ENCODE data around the gene PROSER3.

The PROSER3 gene

GRCh38 chr19:35757749-35758608, at the start of gene PROSER3:
Gene PROSER3 (plus strand): TSS chr19:35758176. CDS start chr19:35758216, 40 bp downstream.
- DNase-seq: peak; percentile 98

GRCh38 chr19:35708391-35708790, 49.6 kb upstream of the PROSER3 start:
- no peak for DNase-seq

GRCh38 chr19:35710784-35711723, 46.9 kb upstream of the PROSER3 start:
- DNase-seq: peak; percentile 44

- DNase-seq: peak; percentile 53
Observed at GRCh38 chr19:35712567-35713505, 45.1 kb upstream of the PROSER3 start.

- DNase-seq: no peak
Observed at GRCh38 chr19:35713506-35713850, 44.5 kb upstream of the PROSER3 start.

GRCh38 chr19:35713904-35714495, 44.0 kb upstream of the PROSER3 start:
- no peak for DNase-seq

GRCh38 chr19:35714601-35715354, 43.2 kb upstream of the PROSER3 start:
- no peak for DNase-seq

- DNase-seq: no peak
Observed at GRCh38 chr19:35715355-35715809, 42.6 kb upstream of the PROSER3 start.

- no peak for DNase-seq
Observed at GRCh38 chr19:35715981-35716800, 41.8 kb upstream of the PROSER3 start.

GRCh38 chr19:35716801-35717664, 40.9 kb upstream of the PROSER3 start:
- peak; percentile 95 for DNase-seq

GRCh38 chr19:35717665-35718344, 40.2 kb upstream of the PROSER3 start, which contains the start of gene KMT2B:
Gene KMT2B (plus strand): TSS chr19:35718003. CDS start chr19:35718019, 16 bp downstream.
- DNase-seq: no peak

- peak; percentile 61 for DNase-seq
Observed at GRCh38 chr19:35718345-35719041, 39.5 kb upstream of the PROSER3 start.

GRCh38 chr19:35719402-35720162, 38.4 kb upstream of the PROSER3 start:
- DNase-seq: no peak

GRCh38 chr19:35720163-35720524, 37.8 kb upstream of the PROSER3 start:
- no peak for DNase-seq

- no peak for DNase-seq
Observed at GRCh38 chr19:35720648-35721047, 37.3 kb upstream of the PROSER3 start.

- DNase-seq: no peak
Observed at GRCh38 chr19:35721374-35721773, 36.6 kb upstream of the PROSER3 start.

- no peak for DNase-seq
Observed at GRCh38 chr19:35722461-35722860, 35.5 kb upstream of the PROSER3 start.
